SK-N-MC (cell line): Measurements from ENCODE around the gene GON4L.
"Not testable (repeated sequence)": the region's sequence is repeated elsewhere in the genome, so short reads cannot be mapped to it uniquely, and the experiment has no call there.

ENCODE experiments used
- DNase-seq: peaks from one replicate; pipeline ENCODE4 v3.0.0-alpha.2; 2011; ENCODE audit warnings: low read depth, low spot score
- H3K27ac ChIP-seq: fragments of 200-600 bp; sonication (generic); 2 replicates; pipeline ENCODE4 v1.5.1; 2016; ENCODE audit warnings: mixed run types
- H3K36me3 ChIP-seq: fragments of 200-600 bp; sonication (generic); 2 replicates; pipeline ENCODE4 v1.6.1; 2017; ENCODE audit warnings: antibody characterized with exemption, low read length, mixed read lengths; ENCODE audit not compliant: insufficient read depth
- H3K4me3 ChIP-seq: fragments of 200-600 bp; sonication (generic); 2 replicates; pipeline ENCODE4 v1.5.1; 2016
- H3K9ac ChIP-seq: fragments of 200-600 bp; sonication (generic); 2 replicates; pipeline ENCODE4 v1.8.0; 2017; ENCODE audit warnings: mixed run types, mixed read lengths; ENCODE audit not compliant: insufficient read length
- H3K9me3 ChIP-seq: fragments of 200-600 bp; sonication (generic); 2 replicates; pipeline ENCODE4 v1.6.1; 2017; ENCODE audit warnings: low read depth, mild to moderate bottlenecking, antibody characterized with exemption, low read length, moderate library complexity, mixed read lengths
- EZH2 ChIP-seq: fragments of 200-600 bp; sonication (generic); IDR thresholded peaks from one replicate; pipeline ENCODE4 v1.6.1; 2017; ENCODE audit warnings: antibody characterized with exemption
- FOXP2 ChIP-seq: optimal IDR thresholded peaks from 2 replicates; pipeline ENCODE3; 2011; ENCODE audit warnings: mild to moderate bottlenecking, moderate library complexity; ENCODE audit not compliant: insufficient read depth; ENCODE audit errors: extremely low read length, control extremely low read depth
- POLR2AphosphoS5 ChIP-seq: IDR thresholded peaks from 2 replicates; pipeline ENCODE4 v1.6.1; 2012; ENCODE audit warnings: mild to moderate bottlenecking, low read depth, low read length, borderline replicate concordance

GON4L gene

DNA sequence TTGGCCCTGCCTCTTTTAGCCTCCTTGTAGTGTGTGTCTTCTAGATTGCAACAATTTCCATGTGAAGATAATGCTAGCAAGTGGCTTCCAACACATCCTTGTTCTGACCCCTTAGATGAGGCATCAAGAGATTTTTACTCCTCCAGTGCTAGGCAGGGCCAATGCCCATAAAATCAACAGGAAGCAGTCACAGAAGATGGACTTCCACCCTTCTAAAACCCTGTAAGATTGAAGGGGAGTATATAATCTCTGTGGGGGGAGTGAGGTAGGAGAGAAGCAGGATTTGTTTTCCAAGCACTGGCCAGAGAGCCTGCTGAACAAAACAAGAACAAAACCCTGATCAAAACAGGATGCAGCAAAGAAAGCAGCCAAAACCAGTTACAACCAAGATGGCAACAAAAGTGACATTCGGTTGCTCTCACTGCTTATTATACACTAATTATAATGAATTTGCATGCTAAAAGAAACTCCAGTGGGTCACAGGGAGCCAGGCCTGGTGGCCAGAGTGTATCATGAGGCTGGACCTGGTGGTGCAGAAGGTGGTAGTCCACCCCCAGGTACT is 12.1 kb downstream of the GON4L start:
- no peak for TF ChIP-seq EZH2
- no peak for TF ChIP-seq POLR2AphosphoS5
- no peak for TF ChIP-seq FOXP2
- H3K27ac ChIP-seq: no peak overlapping the region
- no peak overlapping the region for H3K4me3 ChIP-seq
- H3K9me3 ChIP-seq: no peaks in the 10 kb centered on the region
- peaks cover 45% of the 10 kb centered on the region for H3K36me3 ChIP-seq
- DNase-seq: no peak
- H3K9ac ChIP-seq: no peak overlapping the region

DNA sequence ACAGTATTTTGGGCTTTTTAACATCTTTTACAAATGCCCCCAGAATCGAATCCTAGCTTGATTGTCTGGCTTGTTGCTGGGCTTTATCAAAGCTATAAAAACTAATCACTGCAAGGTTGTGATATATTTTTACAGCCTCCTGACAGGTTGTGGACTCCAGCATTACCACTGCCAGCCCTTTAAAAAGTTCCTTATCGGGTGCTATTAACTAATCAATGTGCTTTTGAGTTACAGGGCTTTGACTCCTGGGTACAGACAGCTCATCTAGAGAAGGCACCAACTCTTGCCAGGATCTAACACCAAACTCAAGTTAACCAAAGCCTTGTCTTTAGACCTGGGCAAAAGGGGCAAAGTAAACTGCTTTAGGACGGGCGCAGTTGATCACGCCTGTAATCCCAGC is 16.6 kb downstream of the GON4L start:
- Histone ChIP-seq H3K4me3 (no peak overlapping the region), H3K36me3 (peaks cover 19% of the 10 kb centered on the region), H3K27ac (no peak overlapping the region), H3K9ac (no peak overlapping the region), H3K9me3 (no peaks in the 10 kb centered on the region)
- no peak for DNase-seq
- TF ChIP-seq FOXP2 (no peak), POLR2AphosphoS5 (no peak), EZH2 (no peak)

DNA sequence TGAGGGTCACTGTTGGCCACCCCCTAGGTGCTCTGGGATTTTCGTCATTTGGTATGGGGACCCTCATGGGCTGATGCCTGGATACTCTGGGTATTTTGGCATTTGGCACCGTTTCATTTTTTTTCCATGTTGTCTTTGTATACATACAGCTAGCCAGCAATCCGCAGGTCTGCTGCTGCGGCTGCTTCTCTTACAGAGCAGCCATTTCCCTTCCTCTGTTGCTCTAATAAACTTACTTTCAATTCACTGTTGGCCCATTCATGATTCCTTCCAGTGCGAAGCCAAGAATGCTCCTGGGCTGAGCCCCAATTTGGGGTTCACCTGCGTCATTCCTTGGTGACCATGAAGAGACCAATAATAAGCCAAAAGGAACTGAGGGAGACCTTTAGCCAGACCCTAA is 21.5 kb downstream of the GON4L start:
- H3K9me3 ChIP-seq: no peaks in the 10 kb centered on the region

DNA sequence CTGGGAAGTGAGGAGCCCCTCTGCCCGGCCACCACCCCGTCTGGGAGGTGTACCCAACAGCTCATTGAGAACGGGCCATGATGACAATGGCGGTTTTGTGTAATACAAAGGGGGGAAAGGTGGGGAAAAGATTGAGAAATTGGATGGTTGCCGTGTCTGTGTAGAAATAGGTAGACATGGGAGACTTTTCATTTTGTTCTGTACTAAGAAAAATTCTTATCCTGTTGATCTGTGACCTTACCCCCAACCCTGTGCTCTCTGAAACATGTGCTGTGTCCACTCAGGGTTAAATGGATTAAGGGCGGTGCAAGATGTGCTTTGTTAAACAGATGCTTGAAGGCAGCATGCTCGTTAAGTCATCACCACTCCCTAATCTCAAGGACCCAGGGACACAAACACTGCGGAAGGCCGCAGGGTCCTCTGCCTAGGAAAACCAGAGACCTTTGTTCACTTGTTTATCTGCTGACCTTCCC is 22.1 kb downstream of the GON4L start:
- not testable (repeated sequence) for DNase-seq, H3K27ac ChIP-seq, H3K4me3 ChIP-seq, H3K9ac ChIP-seq, H3K9me3 ChIP-seq, H3K36me3 ChIP-seq

More for the DNA sequence above, 21.5 kb downstream of the GON4L start:
- no peak for DNase-seq
- Histone ChIP-seq H3K9ac (no peak overlapping the region), H3K36me3 (no peaks in the 10 kb centered on the region), H3K4me3 (no peak overlapping the region), H3K27ac (no peak overlapping the region)
- TF ChIP-seq EZH2: no peak
- TF ChIP-seq POLR2AphosphoS5: no peak
- no peak for TF ChIP-seq FOXP2

DNA sequence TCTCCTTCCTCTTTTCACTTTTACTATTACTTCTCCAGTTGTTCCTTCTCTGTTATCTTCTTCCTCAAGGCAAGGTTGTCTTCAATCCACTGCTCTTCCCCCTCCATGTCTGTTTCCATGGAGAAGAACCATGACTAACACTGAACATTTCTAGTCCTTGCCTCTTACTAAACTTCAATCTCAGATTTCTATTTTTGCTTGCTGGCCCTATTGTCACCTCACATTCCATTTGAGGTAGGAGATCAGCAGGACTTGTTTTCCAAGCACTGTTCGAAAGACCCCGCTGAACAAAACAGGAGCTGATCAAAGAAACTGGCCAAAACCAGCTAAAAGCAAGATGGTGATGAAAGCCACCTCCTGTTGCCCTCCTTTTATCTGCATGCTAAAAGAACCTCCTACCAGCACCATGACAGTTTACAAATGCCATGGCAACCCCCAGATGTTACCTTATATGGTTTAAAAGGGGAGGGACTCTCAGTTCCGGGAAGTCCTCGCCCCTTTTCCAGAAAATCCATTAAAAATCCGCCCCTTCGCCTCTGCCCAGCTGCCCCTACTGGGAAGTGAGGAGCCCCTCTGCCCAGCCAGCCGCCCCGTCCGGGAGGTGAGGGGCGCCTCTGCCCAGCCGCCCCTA is 22.6 kb downstream of the GON4L start:
- Histone ChIP-seq H3K27ac (no peak overlapping the region), H3K9me3 (no peaks in the 10 kb centered on the region), H3K9ac (no peak overlapping the region), H3K4me3 (no peak overlapping the region), H3K36me3 (no peaks in the 10 kb centered on the region)
- DNase-seq: no peak
- TF ChIP-seq FOXP2 (no peak), EZH2 (no peak)

DNA sequence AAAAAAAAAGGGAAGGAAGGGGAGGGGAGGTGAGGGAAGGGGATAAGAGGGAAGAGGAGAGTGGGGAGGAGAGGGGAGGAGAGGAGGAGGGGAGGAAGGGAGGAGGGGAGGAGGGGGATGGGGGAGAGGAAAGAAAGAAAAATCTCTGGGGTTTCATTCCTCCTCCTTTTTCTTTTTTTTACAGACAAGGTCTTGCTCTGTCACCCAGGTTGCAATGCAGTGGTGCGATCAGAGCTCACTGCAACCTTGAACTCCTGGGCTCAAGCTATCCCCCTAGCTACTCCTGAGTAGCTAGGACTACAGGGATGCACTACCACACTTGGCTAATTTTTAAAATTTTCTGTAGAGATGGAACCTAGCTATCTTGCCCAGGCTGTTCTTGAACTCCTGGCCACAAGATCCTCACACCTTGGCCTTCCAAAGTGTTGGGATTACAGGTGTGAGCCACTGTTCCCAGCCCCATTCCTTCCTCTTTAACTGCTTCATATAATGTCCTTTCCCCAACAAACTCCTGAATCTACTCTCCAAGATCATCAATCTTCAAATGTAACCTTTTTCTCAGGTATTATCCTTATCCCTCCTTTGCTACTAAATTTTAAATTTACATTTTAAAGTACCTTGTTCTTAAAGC is 23.2 kb downstream of the GON4L start:
- no peak overlapping the region for H3K4me3 ChIP-seq
- TF ChIP-seq EZH2 (no peak), FOXP2 (no peak), POLR2AphosphoS5 (no peak)
- no peak for DNase-seq
- H3K27ac ChIP-seq: no peak overlapping the region
- H3K36me3 ChIP-seq: no peaks in the 10 kb centered on the region
- no peak overlapping the region for H3K9ac ChIP-seq
- H3K9me3 ChIP-seq: no peaks in the 10 kb centered on the region

DNA sequence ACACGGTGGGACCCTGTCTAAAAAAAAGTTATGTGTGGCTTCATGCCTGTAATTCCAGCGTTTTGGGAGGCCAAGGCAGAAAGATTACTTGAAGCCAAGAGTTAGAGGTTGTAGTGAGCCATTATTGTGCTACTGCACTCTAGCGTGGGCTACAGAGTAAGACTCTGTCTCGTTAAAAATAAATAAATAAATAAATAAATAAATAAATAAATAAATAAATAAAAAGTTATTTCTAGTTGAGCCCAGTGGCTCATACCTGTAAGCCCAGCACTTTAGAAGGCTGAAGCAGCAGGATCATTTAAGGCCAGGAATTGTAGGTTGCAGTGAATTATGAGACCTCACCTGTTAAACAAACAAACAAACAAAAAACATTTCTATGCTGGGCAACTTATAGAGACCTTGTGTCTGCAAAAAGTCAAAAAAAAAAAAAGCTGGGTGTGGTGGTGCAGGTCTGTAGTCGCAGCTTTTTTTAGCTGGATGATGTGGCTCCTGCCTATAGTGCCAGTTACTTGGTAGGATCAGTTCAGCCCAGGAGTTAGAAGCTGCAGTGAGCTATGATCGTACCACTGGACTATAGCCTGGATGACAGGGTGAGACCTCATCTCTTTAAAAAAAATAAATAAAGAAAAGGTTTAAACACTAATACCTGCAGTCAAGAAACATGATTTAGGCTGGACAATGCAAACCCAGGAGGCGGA is 25.6 kb downstream of the GON4L start:
- DNase-seq: no peak
- TF ChIP-seq EZH2 (no peak), FOXP2 (no peak), POLR2AphosphoS5 (no peak)
- Histone ChIP-seq H3K9me3 (no peaks in the 10 kb centered on the region), H3K9ac (no peak overlapping the region), H3K27ac (no peak overlapping the region), H3K36me3 (no peaks in the 10 kb centered on the region), H3K4me3 (no peak overlapping the region)

DNA sequence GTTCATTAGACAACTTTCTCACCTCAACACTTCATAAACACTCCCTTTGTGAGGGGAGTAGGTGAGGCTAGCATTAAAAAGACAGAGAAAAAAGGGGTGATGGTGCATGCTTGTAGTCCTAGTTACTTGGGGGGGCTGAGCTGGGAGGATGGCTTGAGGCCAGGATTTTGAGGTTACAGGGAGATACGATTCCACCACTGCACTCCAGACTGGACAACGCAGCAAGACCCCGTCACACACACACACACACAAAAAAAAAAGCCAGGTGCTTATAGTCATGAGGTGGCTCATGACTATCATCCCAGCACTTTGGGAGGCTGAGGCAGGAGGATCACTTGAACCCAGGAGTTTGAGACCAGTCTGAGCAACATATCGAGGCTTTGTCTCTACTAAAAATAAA is 29.6 kb downstream of the GON4L start:
- peaks cover 13% of the 10 kb centered on the region for H3K36me3 ChIP-seq
- TF ChIP-seq EZH2 (no peak), POLR2AphosphoS5 (no peak), FOXP2 (no peak)
- DNase-seq: no peak

DNA sequence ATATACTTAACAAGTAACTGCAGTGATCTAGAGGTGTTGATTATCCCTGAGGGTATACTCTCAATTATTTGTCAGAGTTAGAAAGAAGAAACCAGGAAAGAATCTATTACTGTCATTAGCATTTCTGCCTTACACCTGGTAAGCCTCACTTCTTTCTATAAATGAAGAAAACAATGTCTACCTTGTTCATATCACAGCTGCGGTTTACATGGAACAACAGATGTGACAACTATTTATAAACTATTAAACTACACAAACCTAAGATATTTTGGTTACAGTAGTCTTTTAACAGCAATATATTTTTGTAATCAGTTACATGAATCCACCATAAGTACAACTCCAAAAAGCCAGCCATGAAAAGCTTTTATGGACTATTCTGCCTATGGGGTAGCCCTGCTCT is 40.7 kb downstream of the GON4L start:
- TF ChIP-seq FOXP2: no peak
- TF ChIP-seq EZH2: no peak
- no peak for TF ChIP-seq POLR2AphosphoS5
- DNase-seq: no peak
- Histone ChIP-seq H3K4me3 (no peak overlapping the region), H3K9ac (no peak overlapping the region), H3K9me3 (no peaks in the 10 kb centered on the region), H3K27ac (no peak overlapping the region), H3K36me3 (peaks cover 70% of the 10 kb centered on the region)

More for the DNA sequence above, 29.6 kb downstream of the GON4L start:
- Histone ChIP-seq H3K9ac (no peak overlapping the region), H3K4me3 (no peak overlapping the region), H3K9me3 (no peaks in the 10 kb centered on the region), H3K27ac (no peak overlapping the region)
